Stimulated activated CD8-positive, alpha-beta memory T cell treated with anti-CD3 and anti-CD28 coated beads, Interleukin-7, amount 100 ng/mL, for 1 hour (primary cell): Measurements from ENCODE around the gene SPNS3.

ENCODE experiments used
- DNase-seq, 2 donors: peaks; one replicate each; pipeline ENCODE4 v3.0.0-alpha.2; 2020; ENCODE audit warnings: low read depth in 2 of 2

SPNS3 gene

DNA sequence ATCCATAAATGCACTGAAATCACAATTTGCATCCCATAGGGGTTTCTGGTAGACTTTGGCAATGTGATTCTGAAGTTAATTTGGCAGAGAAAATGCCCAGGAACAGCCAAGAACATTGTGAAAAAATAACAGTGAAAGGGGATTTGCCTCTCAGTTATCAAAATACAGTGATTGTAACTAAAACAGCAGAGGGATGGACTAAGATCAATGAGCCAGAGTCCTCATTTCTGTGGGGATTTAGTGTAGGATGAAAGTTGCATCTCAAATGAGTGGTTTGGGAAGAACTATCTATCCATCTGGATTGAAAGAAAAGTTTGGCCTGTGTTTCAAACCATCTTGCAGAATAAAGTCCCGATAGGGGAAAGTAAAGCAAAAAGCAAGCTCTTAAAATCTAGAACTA is 93.4 kb downstream of the SPNS3 start:
- DNase-seq: no peak

DNA sequence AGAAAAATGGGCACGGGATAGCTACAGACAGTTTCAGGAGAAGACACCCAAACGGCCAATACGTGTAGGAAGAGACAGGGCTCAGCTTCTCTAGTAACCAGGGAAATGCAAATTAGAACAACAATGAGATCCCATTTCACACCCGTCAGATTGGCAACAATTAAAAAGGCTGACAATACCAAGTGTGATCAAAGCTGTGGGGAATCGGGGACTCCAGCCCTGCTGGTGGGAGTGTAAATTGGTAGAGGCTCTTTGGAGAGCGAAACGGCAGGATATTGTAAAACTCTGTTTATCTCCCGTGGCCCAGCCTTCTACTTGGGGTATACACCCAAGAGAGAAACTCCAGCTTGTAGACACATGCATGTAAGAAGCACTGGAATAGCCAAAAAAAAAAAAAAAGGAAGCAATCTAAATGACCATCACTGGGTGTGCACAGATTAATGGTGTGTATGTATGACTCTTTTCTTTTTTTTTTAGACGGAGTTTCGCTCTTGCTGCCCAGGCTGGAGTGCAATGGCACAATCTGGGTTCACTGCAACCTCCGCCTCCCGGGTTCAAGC is 93.9 kb downstream of the SPNS3 start:
- no peak for DNase-seq

DNA sequence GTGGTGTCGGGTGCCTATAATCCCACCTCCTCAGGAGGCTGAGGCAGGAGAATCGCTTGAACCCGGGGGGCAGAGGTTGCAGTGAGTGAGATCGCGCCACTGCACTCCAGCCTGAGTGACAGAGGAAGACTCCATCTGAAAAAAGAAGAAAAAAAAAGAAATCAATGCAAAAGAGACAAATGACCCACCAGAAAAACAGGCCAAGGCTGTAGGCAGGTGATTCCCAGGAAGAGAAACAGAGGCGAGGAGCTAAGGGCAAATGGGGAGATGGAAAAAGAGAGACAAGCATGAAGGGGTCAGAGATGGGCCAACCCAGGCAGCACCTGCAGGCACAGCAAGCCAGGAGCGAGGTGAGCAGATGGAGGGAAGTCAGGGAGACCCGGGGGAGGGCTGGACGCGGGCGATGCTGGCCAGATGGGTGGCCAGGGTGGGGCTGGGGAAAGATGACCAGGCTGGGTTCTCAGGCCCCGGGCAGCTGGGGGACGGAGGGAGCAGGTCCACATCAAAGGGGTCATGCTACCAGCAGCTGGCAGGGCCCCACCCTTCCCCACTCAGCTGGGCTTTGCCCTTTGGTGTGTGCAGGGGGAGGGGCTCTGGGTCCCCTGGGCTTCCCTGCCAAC is 95.9 kb downstream of the SPNS3 start:
- no peak for DNase-seq

DNA sequence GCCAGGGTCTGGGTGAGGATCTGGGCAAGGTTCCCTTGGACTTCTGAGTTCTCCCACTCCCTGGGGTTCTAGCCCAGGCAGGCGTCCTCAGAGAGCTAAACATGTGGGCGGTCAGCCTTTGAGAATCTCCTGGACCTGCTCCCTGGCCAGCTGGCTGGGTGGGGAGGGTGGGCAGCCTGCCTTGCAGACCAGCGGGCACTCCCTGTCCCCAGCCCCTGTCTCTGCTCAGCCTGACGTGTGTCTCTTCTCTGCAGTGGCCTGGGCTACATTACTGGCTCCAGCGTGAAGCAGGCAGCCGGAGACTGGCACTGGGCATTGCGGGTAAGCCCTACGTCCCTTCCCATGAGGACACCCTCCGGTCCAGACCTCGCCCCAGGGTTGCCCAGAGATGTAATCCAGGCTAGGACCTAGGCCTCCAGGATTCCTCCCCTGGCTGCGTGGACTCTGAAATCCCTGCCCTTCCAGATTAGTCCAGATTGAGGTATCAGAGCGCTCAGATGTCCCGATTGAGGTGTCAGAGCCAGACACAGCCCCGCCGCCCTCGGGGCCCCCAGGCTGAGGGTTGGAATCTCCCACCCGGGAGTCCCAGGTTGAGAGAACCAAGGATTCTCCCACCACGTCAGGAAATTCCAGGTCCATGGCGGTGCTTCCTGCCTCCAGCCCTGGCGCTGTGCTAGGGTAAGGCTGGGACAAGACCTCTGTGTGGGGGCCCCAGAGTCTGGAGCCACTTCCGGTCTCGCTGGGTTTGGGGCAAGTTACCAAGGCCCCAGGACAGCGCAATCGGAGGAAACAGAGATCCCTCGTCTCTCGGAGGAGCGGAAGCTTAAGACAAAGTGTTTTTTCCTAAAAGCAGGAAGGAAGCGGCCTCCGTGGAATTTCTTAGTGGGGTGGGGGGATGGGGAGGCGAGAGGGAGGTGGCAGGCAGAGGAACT is 97.3 kb downstream of the SPNS3 start:
- no peak for DNase-seq

DNA sequence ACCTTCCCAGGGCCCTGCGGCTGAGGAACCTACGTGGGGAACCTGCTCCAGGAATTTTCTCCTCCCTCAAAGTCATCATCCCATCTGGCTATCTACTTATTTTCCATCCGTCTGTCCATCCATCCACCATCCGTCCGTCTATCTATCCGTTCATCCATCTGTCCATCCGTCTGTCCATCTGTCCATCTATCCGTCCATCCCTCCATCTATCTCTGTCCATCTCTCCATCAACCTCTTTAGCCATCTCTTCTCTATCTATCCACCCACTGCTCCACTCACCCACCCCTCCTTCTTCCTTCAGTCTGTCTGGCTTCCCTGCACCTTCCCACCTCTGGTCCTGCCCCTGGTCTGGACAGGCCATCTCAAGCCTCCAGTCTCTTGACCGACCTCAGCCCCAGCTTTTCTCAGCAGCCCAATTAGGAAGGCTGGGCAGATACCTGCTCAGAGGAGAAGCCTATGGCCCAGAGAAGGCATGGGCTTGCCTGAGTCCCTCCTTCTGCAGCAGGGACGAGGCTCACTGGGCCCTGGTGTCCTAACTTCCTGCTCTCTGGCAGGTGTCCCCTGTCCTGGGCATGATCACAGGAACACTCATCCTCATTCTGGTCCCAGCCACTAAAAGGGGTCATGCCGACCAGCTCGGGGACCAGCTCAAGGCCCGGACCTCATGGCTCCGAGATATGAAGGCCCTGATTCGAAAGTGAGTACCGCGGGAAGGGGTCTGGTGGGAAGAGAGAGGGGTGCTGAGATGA is 98.4 kb downstream of the SPNS3 start:
- DNase-seq: no peak

DNA sequence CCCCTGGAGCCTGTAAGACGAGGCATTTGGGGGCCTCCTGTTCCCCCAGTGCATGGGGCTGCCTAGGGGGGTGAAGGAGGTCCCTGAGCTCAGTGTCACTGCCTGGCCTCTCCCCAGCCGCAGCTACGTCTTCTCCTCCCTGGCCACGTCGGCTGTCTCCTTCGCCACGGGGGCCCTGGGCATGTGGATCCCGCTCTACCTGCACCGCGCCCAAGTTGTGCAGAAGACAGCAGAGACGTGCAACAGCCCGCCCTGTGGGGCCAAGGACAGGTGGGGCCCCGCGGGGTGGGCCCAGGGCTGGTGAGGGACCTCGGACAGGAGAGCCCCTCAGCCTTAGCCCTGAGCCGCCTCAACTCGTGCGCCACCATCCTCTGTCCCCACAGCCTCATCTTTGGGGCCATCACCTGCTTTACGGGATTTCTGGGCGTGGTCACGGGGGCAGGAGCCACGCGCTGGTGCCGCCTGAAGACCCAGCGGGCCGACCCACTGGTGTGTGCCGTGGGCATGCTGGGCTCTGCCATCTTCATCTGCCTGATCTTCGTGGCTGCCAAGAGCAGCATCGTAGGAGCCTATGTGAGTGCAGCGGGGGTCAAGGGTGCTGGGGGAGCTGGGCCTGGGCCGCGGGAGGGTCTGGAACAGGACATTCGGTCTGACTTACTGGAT is 99.3 kb downstream of the SPNS3 start:
- DNase-seq: no peak

DNA sequence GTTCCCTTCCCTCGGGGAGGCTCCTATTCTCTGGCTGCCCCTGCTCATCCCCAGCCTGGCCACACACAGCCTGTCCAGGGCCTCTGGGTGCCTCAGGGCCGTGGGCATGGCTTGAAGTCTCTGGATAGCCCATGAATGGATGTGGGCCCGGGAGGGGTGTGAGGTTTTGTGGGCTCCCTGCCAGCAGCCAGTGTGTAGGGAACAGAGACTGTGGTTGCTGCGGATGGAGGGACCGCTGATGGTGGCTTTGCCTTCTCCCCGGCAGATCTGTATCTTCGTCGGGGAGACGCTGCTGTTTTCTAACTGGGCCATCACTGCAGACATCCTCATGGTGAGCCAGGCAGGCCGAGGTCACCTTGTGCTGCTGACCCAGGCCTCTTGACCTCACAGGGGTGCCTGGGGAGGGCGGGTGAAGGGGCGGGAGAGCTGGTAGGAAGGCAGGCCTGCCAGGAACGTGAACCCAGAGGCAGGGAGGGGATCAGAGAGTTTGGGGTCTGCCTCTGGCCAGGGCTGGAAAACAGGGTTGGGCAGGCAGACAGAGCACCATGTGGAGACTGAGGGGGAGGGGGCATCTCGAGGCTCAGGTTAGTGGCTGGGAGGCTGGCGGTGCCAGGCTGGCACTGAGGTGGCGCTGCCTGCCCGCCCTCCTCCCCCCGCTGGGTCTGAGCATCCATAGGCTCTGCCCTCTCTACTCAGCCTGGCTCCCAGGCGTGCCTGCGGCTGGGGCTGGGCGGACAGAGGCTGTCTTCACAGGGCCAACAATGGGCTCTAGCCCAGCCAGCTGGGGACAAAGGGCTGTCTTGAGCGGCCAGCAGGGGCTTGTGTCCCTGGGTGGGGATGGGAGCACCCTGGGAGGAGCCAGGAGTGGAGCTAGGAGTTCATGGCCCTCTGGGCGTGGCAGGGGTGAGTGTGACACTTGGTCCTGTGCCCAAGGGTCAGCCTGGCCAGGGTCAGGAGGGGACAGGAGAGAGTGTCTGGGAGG is 100.1 kb downstream of the SPNS3 start:
- DNase-seq: no peak

DNA sequence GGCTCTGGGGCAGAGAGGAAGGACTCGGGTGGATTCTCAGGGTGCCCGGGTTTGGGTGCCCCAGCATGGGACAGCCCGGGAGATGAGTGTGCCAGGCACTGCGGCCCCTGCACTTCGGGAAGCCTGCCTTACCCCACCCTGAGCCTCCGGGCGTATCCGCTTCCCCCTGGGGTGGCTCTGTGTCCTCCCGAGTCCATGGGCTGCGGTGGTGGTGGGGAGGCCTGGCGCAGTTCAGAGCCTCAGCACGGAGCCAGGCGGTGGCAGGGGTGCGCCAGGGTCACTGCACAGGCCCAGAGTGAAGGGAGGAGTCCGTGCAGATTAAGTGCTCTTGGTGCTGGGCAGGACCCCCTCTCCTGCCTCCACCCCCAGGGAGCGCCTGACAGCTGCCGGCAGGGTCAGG is 100.8 kb downstream of the SPNS3 start:
- DNase-seq: no peak

DNA sequence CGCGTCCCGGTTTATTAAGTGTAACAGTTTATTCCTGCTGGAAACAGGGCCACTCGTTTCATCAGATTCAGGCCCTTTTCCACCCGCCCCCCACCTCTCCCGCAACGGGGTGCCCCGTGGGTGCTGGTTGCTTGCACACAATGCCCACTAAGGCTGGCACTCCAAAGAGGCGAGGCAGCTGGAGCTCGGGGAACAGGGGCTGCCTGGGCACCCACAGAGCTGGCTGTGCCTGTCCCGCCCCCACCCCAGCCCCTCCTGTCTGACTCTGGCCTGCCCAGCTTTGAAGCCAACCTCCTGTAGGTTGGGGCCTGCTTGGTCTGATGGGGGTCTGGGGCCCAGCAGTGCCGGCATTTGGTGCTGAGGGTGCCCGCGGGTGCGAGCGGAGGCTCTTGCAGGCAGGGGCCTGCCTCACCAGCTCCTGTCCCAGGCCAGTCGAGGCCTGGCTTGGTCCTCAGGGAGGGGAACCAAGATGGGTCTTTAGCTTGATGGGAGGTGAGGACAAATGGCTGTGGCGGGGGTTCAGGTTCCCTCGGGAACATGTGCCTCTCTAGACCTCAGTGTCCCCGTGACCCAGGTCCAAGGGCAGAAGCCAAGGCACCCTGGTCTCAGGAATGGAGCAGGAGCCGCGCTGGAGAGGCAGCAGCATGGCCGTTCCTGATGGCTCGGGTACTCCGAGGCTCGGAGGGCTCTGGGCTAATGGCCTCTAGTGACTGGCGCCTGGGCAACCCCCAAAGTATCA is 101.4 kb downstream of the SPNS3 start:
- no peak for DNase-seq

DNA sequence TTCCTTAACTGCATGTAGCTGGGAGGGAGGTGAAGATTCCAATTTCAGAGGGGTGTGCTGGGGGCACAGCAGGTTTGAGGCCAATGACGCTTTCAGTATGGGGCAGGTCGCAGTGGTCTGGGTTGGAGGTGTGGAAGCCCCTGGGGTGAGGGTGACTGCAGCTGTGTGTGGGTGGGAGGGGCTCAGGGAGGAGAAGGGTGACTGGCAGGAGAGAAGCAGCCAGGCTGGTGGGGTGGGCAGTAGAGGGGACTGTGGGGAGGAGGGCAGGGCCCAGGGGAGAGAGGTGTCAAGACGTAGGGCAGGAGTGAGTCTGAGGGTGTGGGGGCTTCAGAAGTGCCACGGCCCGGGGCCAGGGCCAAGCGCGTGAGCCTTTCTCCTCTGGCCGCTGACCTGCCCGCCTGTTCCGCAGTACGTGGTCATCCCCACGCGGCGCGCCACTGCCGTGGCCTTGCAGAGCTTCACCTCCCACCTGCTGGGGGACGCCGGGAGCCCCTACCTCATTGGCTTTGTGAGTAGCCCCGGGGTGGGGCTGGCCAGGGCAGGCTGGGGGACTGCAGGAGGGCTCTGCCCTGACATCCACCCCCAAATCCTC is 102.0 kb downstream of the SPNS3 start:
- DNase-seq: no peak

DNA sequence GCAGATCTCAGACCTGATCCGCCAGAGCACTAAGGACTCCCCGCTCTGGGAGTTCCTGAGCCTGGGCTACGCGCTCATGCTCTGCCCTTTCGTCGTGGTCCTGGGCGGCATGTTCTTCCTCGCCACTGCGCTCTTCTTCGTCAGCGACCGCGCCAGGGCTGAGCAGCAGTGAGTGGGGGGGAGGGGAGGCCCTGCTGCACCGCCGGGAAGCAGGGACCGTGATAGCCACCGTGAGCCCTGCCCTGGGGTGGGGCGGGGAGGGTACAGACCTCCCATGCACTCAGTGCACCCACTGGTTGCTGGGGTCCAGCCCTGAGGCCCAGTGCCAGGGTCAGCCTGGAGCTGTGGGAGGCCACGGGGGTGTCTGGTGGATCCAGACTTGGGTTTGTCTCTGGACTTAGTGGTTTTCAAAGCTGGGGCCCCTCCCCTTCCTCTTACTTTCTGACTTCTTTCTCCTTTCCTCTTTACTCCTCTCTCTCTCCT is 102.6 kb downstream of the SPNS3 start:
- DNase-seq: no peak

DNA sequence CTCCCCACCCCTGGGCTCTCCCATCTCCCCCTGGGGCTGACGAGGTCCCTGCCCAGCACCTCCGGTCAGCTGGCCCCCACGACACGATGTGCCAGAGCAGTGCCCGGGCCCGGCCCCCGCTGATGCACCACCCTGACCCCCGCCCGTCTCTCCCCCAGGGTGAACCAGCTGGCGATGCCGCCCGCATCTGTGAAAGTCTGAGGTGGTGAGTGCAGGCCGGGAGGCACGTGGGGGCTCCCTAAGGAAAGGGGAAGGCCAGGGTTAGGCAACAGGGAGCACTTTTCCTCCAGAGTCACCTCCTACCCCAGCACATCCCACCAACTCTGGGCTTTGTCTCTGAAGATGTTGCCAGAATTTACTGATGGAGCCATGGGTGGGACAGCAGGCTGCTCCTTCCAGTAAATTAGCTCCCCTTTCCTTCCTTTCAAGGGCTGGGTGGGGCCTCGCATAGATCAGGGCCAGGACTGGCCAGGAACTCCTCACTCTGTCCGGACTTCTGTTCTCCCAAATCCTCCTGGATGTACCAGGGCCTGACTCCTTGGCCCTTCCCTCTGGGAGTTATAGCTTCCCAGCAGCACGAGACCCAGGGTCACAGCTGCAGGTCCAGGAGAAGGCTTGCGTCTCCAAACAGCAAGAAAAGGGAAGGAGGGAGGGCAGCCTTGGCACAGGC is 103.1 kb downstream of the SPNS3 start:
- DNase-seq: no peak
